Measurements from ENCODE around the gene NRG3.

The NRG3 gene

GRCh38 chr10:83017076-83017867 lies 1142.3 kb downstream of the NRG3 start:
- no peak for TF ChIP-seq CTCF (IDR thresholded peaks at IDR 0.05)
- Histone ChIP-seq H3K9ac (no peak overlapping the region), H3K4me3 (ENCODE audit: low read depth, low read length) (no peak overlapping the region), H3K27me3 (ENCODE audit: control insufficient read depth, insufficient read depth, low read length) (no peaks in the 10 kb centered on the region), H3K4me1 (no peaks in the 10 kb centered on the region), H2AFZ (no peak overlapping the region), H3K27ac (no peak overlapping the region), H3K4me2 (ENCODE audit: low read length) (no peak overlapping the region), H3K79me2 (no peaks in the 10 kb centered on the region), H3K9me3 (ENCODE audit: control insufficient read depth, low read length) (no peaks in the 10 kb centered on the region), H3K36me3 (ENCODE audit: control insufficient read depth, insufficient read depth, low read length) (no peaks in the 10 kb centered on the region)

- H3K36me3 ChIP-seq (ENCODE audit: control insufficient read depth, insufficient read depth, low read length), result no peaks in the 10 kb centered on the region
- H3K27me3 ChIP-seq (ENCODE audit: control insufficient read depth, insufficient read depth, low read length), result no peaks in the 10 kb centered on the region
- no peaks in the 10 kb centered on the region for H3K9me3 ChIP-seq (ENCODE audit: control insufficient read depth, low read length)
These were observed 1148.7 kb downstream of the NRG3 start for GRCh38 chr10:83023662-83024061.

More at GRCh38 chr10:83023662-83024061, 1148.7 kb downstream of the NRG3 start:
- Histone ChIP-seq H3K27ac (no peak overlapping the region), H3K4me2 (ENCODE audit: low read length) (no peak overlapping the region), H3K4me1 (no peaks in the 10 kb centered on the region), H3K4me3 (ENCODE audit: low read depth, low read length) (no peak overlapping the region), H3K79me2 (no peaks in the 10 kb centered on the region), H3K9ac (no peak overlapping the region), H2AFZ (no peak overlapping the region)
- TF ChIP-seq CTCF (IDR thresholded peaks at IDR 0.05), result no peak

Data from parathyroid adenoma (tissue), 2 donors.